VCaP (cell line): ENCODE results near the gene ANKS3.

Source experiments
- H3K27ac ChIP-seq: fragments of 450-650 bp; 2 replicates; pipeline ENCODE4 v1.5.1; 2017
- TF ChIP-seq, protein P1 (sequence below): fragments of 450-650 bp; conservative IDR thresholded peaks from 2 replicates; pipeline ENCODE4 v1.5.1; 2017; ENCODE audit warnings: mild to moderate bottlenecking, moderate library complexity

ANKS3 gene

DNA sequence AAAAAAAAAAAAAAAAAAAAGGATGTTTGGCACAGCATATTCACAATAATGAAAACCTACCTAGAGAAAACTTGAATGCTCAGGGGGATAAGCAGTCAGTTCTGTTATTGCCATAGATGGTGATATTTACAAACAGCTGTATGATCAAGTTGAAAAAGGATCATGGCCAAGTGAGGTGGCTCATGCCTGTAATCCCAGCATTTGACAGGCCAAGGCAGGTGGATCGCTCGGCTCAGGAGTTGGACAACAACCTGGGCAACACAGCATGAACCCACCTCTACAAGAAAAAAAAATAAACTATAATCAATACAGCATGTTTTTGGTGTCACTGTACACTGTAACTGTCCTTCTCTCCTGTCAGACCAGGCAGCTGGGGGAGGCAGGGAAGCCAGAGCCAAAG lies 19.1 kb downstream of the ANKS3 start:
- TF ChIP-seq, protein P1, sequence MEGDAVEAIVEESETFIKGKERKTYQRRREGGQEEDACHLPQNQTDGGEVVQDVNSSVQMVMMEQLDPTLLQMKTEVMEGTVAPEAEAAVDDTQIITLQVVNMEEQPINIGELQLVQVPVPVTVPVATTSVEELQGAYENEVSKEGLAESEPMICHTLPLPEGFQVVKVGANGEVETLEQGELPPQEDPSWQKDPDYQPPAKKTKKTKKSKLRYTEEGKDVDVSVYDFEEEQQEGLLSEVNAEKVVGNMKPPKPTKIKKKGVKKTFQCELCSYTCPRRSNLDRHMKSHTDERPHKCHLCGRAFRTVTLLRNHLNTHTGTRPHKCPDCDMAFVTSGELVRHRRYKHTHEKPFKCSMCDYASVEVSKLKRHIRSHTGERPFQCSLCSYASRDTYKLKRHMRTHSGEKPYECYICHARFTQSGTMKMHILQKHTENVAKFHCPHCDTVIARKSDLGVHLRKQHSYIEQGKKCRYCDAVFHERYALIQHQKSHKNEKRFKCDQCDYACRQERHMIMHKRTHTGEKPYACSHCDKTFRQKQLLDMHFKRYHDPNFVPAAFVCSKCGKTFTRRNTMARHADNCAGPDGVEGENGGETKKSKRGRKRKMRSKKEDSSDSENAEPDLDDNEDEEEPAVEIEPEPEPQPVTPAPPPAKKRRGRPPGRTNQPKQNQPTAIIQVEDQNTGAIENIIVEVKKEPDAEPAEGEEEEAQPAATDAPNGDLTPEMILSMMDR, result no peak
- H3K27ac ChIP-seq, result no peak overlapping the region

DNA sequence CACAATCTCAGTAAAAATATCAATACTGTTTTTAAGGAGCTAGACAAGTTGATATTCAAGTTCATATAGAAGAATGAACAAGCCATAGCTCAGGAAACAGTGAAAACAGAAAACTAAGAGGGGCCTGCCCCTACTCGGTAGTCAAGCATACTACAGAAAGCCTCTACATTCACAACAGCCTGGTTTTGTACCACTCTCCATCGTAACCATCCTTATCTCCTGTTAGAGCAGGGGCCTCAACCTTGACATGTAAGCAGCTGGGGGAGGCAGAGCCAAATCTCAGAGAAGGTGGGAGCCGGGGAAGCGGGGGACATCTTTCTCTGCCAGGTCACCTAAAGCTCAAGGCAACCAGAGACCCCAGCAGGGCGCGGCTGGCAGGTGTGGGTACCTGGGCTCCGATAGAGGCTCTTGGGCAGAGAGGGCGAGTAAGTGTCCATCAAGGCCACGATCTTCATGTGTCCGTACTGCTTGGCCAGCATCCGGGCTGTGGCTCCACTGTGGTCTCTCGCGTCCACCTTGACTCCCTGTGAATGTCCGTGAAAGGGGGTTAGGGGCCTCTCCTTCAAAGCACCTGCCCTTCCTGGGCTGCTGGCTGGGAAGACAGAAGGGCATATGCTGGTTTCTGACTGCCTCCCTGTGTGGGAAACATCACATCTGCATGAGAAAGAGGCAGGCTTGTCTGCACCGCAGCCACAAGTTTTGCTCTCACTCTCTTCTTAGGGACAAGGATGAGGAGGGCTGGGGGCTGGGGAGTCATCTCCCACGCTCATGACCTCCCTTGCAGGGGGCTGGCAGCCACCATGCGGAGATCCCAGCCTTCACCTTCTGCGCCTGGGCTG lies 20.2 kb downstream of the ANKS3 start:
- TF ChIP-seq, protein P1, result no peak
- no peak overlapping the region for H3K27ac ChIP-seq

DNA sequence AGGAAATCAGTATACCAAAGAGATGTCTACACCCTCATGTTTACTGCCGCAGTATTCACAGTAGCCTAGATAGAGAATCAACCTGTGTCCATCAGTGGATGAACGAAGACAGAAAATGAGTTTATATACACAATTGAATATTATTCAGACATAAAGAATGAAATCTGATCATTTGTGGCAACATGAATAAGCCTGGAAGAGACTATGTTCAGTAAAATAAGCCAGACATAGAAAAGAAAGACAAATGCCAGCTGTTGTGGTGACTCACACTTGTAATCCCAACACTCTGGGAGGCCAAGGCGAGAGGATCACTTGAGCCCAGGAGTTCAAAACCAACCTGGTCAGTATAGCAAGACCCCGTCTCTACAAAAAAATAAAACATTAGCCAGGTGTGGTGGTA lies 24.6 kb downstream of the ANKS3 start:
- TF ChIP-seq, protein P1, result no peak
- no peak overlapping the region for H3K27ac ChIP-seq

DNA sequence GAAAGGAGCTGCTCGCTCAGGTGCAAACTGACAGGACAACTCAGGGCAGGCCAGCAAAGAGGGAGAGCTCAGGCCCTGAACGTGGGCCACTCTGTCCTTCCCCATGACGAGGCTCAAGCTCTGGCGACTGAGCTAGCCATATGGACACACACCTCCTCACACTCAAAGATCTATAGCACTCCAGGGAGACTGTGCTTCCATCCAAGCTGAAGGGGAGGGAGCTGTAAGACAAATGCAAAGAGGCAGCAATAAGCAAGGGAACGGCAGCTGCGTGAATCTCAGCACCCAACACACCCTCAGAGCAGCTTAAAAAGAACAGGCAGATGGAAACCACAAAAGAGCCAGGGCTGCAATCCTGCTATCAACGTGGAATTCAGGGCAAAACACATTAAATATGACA lies 27.2 kb downstream of the ANKS3 start:
- no peak overlapping the region for H3K27ac ChIP-seq
- TF ChIP-seq, protein P1, result no peak

DNA sequence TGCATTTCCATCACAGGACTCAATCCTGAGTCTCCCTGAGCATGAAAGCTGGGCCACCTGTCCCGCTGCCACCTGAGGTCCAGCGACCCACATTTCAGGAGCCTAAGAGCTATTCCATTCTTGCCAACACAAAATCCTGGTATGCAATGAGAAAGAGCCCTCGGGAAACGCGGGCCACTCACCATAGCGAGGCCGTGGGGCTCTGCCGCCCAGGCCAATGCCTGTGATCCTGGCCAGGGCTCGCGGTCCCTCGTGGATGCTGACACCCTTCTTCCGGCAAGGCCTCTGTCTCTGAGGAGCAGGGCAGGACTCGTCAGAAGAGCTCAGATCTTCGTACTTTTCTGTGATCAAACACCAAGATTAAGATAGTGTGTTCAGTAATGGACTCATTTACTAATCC lies 29.2 kb downstream of the ANKS3 start:
- TF ChIP-seq, protein P1, result no peak
- no peak overlapping the region for H3K27ac ChIP-seq

DNA sequence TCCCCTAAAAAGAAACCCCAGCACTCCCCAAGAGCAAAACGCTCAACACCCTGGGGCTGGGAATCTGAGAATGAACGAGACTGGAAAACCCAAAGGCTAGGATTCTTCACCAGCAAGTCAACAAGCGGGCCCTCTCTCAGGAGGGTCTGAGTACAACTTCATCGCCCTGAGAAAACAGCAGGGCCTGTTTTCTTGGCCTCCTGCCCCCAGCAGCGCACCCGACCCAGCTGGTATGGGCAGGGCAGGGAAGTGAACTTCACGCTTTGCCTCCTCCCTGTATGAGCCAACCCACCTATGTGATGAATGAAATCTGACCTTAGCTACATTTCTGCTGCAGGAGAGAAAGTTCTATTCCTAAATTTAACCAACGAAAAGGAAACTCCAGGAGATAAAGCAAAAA lies 29.6 kb downstream of the ANKS3 start:
- H3K27ac ChIP-seq, result no peak overlapping the region
- TF ChIP-seq, protein P1, result no peak

DNA sequence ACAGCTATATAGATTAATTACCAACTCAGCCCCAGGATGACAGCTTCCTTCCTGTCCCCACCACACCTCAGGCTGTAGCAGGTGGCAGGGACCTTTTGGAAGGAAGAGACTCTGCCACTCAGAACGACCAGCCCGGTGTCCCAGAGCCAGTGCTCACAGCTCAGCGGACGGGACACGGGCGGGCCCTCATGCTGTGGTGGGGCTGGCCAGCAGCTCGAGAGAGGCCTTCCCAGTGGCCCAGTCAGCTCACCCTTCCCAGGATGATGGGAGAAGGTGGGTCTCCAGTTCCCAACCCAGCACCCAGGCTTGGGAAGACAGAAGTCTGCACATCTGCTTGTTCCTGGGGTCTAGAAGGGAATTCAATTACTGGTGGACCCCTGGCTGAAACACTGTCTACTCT lies 30.2 kb downstream of the ANKS3 start:
- H3K27ac ChIP-seq, result no peak overlapping the region
- TF ChIP-seq, protein P1, result no peak
